ENCODE data around the gene ZNF195. TPM values are rescaled to one million over a fixed set of nuclear protein-coding genes. Genes with fewer than 3 reads are reported as not detected.
A peak's percentile ranks its signal among the peaks of the same experiment; 100 is the strongest.
"Not testable (repeated sequence)": the region's sequence is repeated elsewhere in the genome, so short reads cannot be mapped to it uniquely, and the experiment has no call there.

Gene ZNF195
- total RNA-seq, 1 experiment from 2014 or later, result 116 TPM

DNA sequence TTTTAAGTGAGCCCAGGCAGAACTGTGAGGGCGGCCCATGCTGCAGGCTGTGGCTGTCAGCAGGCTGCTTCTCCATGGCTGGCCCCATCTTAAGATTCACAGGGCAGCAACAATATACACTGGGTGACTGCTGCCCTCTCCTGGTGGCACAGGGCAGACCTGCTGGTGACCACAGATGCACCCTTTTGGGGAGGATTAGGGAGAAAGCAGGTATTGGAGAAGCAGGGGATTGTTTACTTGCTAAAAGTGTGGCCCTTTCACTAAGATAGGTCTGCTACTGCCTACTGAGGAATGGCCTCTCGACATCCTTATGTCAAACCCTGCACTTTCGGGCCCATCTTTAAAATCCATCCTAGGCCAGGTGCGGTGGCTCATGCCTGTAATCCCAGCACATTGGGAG lies 38.1 kb upstream of the ZNF195 start:
- H3K4me3 Mint-ChIP-seq; H4K91ac ChIP-seq (ENCODE audit: insufficient read length, low read depth, low read length); H2BK15ac ChIP-seq (ENCODE audit: low read depth, low read length); H3K56ac ChIP-seq (ENCODE audit: insufficient read length, low read depth, low read length); H3K27me3 ChIP-seq (ENCODE audit: insufficient read depth, low read length); H3K4me2 ChIP-seq (ENCODE audit: insufficient read depth, insufficient read length, low read length); H2BK12ac ChIP-seq (ENCODE audit: insufficient read length, low read depth, low read length); H3K18ac ChIP-seq (ENCODE audit: insufficient read length, low read depth, low read length); H3K79me2 ChIP-seq (ENCODE audit: insufficient read depth, low read length); H3K4me1 ChIP-seq (ENCODE audit: insufficient read depth, low read length); H3T11ph ChIP-seq (ENCODE audit: low read length); H3K27me3 Mint-ChIP-seq (ENCODE audit: low read depth); H2AFZ ChIP-seq (ENCODE audit: low read length); H3K23me2 ChIP-seq (ENCODE audit: insufficient read length, low read depth, low read length, poor library complexity, severe bottlenecking); H4K5ac ChIP-seq (ENCODE audit: insufficient read length, low read depth, low read length); H3K27ac Mint-ChIP-seq; H3K9ac ChIP-seq (ENCODE audit: extremely low read depth, insufficient read length, low read length); H3K9me3 Mint-ChIP-seq; H3K27ac ChIP-seq (ENCODE audit: insufficient read length, low read depth, low read length); H3K9me3 ChIP-seq (ENCODE audit: control insufficient read depth, low read depth, low read length); H3K4ac ChIP-seq (ENCODE audit: low read depth, low read length); H3K14ac ChIP-seq (ENCODE audit: insufficient read depth, low read length); H2BK20ac ChIP-seq (ENCODE audit: low read depth, low read length, poor library complexity, severe bottlenecking); H2BK120ac ChIP-seq (ENCODE audit: low read depth, low read length, poor library complexity, severe bottlenecking); H3K79me1 ChIP-seq (ENCODE audit: insufficient read depth, low read depth, low read length, poor library complexity, severe bottlenecking); H4K8ac ChIP-seq (replicated peaks; ENCODE audit: insufficient read length, low read depth, low read length); H3K23ac ChIP-seq (ENCODE audit: insufficient read length, low read depth, low read length); H2BK5ac ChIP-seq (ENCODE audit: insufficient read length, low read length); H4K20me1 ChIP-seq (ENCODE audit: control insufficient read depth, insufficient read depth, insufficient read length); H2AK5ac ChIP-seq (ENCODE audit: insufficient read length, low read length): not testable (repeated sequence)
- Mint-ChIP-seq H3K36me3 (ENCODE audit: insufficient read depth in 1 of 3, low read depth in 3 of 3) (peaks cover 6 to 16% (median 9%) of the 10 kb centered on the region in 3 experiments), H3K4me1 (peaks cover 12 to 14% of the 10 kb centered on the region in 2 experiments)
- TF ChIP-seq, protein P1, sequence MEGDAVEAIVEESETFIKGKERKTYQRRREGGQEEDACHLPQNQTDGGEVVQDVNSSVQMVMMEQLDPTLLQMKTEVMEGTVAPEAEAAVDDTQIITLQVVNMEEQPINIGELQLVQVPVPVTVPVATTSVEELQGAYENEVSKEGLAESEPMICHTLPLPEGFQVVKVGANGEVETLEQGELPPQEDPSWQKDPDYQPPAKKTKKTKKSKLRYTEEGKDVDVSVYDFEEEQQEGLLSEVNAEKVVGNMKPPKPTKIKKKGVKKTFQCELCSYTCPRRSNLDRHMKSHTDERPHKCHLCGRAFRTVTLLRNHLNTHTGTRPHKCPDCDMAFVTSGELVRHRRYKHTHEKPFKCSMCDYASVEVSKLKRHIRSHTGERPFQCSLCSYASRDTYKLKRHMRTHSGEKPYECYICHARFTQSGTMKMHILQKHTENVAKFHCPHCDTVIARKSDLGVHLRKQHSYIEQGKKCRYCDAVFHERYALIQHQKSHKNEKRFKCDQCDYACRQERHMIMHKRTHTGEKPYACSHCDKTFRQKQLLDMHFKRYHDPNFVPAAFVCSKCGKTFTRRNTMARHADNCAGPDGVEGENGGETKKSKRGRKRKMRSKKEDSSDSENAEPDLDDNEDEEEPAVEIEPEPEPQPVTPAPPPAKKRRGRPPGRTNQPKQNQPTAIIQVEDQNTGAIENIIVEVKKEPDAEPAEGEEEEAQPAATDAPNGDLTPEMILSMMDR (conservative IDR thresholded peaks at IDR 0.05), result peak; percentile 54
- WGBS (ENCODE audit: extremely low coverage, insufficient read length, low lambda C conversion rate), result no CpG with 5 or more reads among the region's 4 CpGs
- DNase-seq, result peak; percentile 73

DNA sequence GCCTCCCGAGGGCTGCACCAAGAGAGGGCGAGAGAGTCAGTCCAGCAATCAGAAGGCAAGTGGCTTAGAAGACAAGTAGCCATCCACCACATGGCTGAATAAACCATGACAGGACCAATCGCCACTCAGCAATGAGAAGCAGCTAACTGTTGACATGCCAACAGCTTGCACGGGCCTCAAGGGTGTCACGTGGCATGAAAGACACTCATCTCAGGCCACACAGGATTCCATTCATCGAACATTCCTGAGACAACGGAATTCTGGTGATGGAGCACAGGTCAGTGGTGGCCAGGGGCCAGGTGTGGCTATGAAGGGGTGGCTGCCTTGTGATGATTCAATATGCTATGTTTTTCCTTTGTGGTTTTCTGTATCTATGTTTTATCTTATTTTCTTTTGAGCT lies 36.4 kb upstream of the ZNF195 start:
- H3K27ac Mint-ChIP-seq; H2BK5ac ChIP-seq (ENCODE audit: insufficient read length, low read length); H3K27me3 ChIP-seq (ENCODE audit: insufficient read depth, low read length); H4K20me1 ChIP-seq (ENCODE audit: control insufficient read depth, insufficient read depth, insufficient read length); H3K4me3 Mint-ChIP-seq; H3K4ac ChIP-seq (ENCODE audit: low read depth, low read length); H2AK5ac ChIP-seq (ENCODE audit: insufficient read length, low read length); H3K9ac ChIP-seq (ENCODE audit: extremely low read depth, insufficient read length, low read length); H3K27me3 Mint-ChIP-seq (ENCODE audit: low read depth); H3K14ac ChIP-seq (ENCODE audit: insufficient read depth, low read length); H3T11ph ChIP-seq (ENCODE audit: low read length); H3K23ac ChIP-seq (ENCODE audit: insufficient read length, low read depth, low read length); H4K8ac ChIP-seq (replicated peaks; ENCODE audit: insufficient read length, low read depth, low read length); H3K18ac ChIP-seq (ENCODE audit: insufficient read length, low read depth, low read length); H3K9me3 ChIP-seq (ENCODE audit: control insufficient read depth, low read depth, low read length); H3K4me1 ChIP-seq (ENCODE audit: insufficient read depth, low read length); H2BK15ac ChIP-seq (ENCODE audit: low read depth, low read length); H3K9me3 Mint-ChIP-seq; H3K4me2 ChIP-seq (ENCODE audit: insufficient read depth, insufficient read length, low read length); H2BK20ac ChIP-seq (ENCODE audit: low read depth, low read length, poor library complexity, severe bottlenecking); H3K27ac ChIP-seq (ENCODE audit: insufficient read length, low read depth, low read length); H2AFZ ChIP-seq (ENCODE audit: low read length); H2BK120ac ChIP-seq (ENCODE audit: low read depth, low read length, poor library complexity, severe bottlenecking); H3K23me2 ChIP-seq (ENCODE audit: insufficient read length, low read depth, low read length, poor library complexity, severe bottlenecking); H3K79me1 ChIP-seq (ENCODE audit: insufficient read depth, low read depth, low read length, poor library complexity, severe bottlenecking); H3K4me1 Mint-ChIP-seq; H3K79me2 ChIP-seq (ENCODE audit: insufficient read depth, low read length); H3K56ac ChIP-seq (ENCODE audit: insufficient read length, low read depth, low read length); H2BK12ac ChIP-seq (ENCODE audit: insufficient read length, low read depth, low read length); H4K91ac ChIP-seq (ENCODE audit: insufficient read length, low read depth, low read length); H4K5ac ChIP-seq (ENCODE audit: insufficient read length, low read depth, low read length); DNase-seq: not testable (repeated sequence)
- no CpG with 5 or more reads among the region's 7 CpGs for WGBS (ENCODE audit: extremely low coverage, insufficient read length, low lambda C conversion rate)
- peaks cover 9 to 25% (median 23%) of the 10 kb centered on the region in 3 experiments for H3K36me3 Mint-ChIP-seq (ENCODE audit: insufficient read depth in 1 of 3, low read depth in 3 of 3)

All from H9 (cell line).